ENCODE data around the gene BTBD2.

GRCh38 chr19:2042485-2043250 lies 27.2 kb upstream of the BTBD2 start:
- TF ChIP-seq, protein P1, sequence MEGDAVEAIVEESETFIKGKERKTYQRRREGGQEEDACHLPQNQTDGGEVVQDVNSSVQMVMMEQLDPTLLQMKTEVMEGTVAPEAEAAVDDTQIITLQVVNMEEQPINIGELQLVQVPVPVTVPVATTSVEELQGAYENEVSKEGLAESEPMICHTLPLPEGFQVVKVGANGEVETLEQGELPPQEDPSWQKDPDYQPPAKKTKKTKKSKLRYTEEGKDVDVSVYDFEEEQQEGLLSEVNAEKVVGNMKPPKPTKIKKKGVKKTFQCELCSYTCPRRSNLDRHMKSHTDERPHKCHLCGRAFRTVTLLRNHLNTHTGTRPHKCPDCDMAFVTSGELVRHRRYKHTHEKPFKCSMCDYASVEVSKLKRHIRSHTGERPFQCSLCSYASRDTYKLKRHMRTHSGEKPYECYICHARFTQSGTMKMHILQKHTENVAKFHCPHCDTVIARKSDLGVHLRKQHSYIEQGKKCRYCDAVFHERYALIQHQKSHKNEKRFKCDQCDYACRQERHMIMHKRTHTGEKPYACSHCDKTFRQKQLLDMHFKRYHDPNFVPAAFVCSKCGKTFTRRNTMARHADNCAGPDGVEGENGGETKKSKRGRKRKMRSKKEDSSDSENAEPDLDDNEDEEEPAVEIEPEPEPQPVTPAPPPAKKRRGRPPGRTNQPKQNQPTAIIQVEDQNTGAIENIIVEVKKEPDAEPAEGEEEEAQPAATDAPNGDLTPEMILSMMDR (IDR thresholded peaks at IDR 0.05), result no peak
- TF ChIP-seq POLR2A (IDR thresholded peaks at IDR 0.05; ENCODE audit: low read depth), result no peak

All from esophagus muscularis mucosa (tissue), 3 donors.